Measurements from ENCODE around the gene MYO15B. TPM values are rescaled to one million over a fixed set of nuclear protein-coding genes. Genes with fewer than 3 reads are reported as not detected.

Gene MYO15B
- total and polyA plus RNA-seq, 2 donors (not counting 1 experiment from before 2014, with no cell fraction given) = 452 to 1,019 TPM

GRCh38 chr17:75603123-75603522 lies 15.5 kb downstream of the MYO15B start:
- intact Hi-C loops (cut with micrococcal nuclease) = no loop called here
- ATAC-seq (ENCODE audit: low read depth) (no peak), DNase-seq (no peak)
- Mint-ChIP-seq H3K27ac (no peak overlapping the region), H3K9me3 (ENCODE audit: insufficient read depth) (no peaks in the 10 kb centered on the region), H3K4me3 (no peak overlapping the region), H3K4me1 (no peaks in the 10 kb centered on the region), H3K27me3 (no peaks in the 10 kb centered on the region)
- H2AFZ ChIP-seq (ENCODE audit: insufficient read depth, low read depth, low read length, poor library complexity, severe bottlenecking) = no peak overlapping the region
- 78% methylated on average over 8 of the region's 9 CpGs for WGBS (ENCODE audit: insufficient coverage)
- no peak overlapping the region for H3K4me3 ChIP-seq (ENCODE audit: control extremely low read depth in 1 of 5, extremely low read depth in 1 of 5, insufficient read depth in 1 of 5, low read depth in 2 of 5, low read length in 4 of 5)
- POLR2A ChIA-PET = no interaction called here
- H3K4me1 ChIP-seq (ENCODE audit: control insufficient read depth in 2 of 2, insufficient read depth in 2 of 2, low read length in 2 of 2) = no peaks in the 10 kb centered on the region
- H3K79me2 ChIP-seq (ENCODE audit: control insufficient read depth, insufficient read depth, low read length) = no peaks in the 10 kb centered on the region
- H4K20me1 ChIP-seq (ENCODE audit: control insufficient read depth, insufficient read depth, low read length, poor library complexity, severe bottlenecking) = no peaks in the 10 kb centered on the region
- CTCF ChIA-PET = interaction anchor here (1.9 to 6.9 kb wide), 2 partner anchors 145 to 150 kb away, joined by 9 to 53 read pairs; no protein-coding TSS in a partner anchor
- H3K36me3 ChIP-seq (replicated peaks in 1 of 2; ENCODE audit: control extremely low read depth in 1 of 2, control insufficient read depth in 1 of 2, extremely low read depth in 1 of 2, insufficient read depth in 2 of 2, low read length in 1 of 2) = peaks cover 0 to 2% of the 10 kb centered on the region in 2 experiments
- TF ChIP-seq EZH2 (IDR thresholded peaks at IDR 0.05; ENCODE audit: borderline replicate concordance, insufficient read depth, low read depth, low read length, poor library complexity, severe bottlenecking) = no peak
- TF ChIP-seq, protein P1, sequence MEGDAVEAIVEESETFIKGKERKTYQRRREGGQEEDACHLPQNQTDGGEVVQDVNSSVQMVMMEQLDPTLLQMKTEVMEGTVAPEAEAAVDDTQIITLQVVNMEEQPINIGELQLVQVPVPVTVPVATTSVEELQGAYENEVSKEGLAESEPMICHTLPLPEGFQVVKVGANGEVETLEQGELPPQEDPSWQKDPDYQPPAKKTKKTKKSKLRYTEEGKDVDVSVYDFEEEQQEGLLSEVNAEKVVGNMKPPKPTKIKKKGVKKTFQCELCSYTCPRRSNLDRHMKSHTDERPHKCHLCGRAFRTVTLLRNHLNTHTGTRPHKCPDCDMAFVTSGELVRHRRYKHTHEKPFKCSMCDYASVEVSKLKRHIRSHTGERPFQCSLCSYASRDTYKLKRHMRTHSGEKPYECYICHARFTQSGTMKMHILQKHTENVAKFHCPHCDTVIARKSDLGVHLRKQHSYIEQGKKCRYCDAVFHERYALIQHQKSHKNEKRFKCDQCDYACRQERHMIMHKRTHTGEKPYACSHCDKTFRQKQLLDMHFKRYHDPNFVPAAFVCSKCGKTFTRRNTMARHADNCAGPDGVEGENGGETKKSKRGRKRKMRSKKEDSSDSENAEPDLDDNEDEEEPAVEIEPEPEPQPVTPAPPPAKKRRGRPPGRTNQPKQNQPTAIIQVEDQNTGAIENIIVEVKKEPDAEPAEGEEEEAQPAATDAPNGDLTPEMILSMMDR (IDR thresholded peaks at IDR 0.05) = no peak
- no peaks in the 10 kb centered on the region for H3K9me3 ChIP-seq (ENCODE audit: control extremely low read depth in 1 of 3, control insufficient read depth in 2 of 3, insufficient read depth in 1 of 3, low read length in 2 of 3)
- H3K27ac ChIP-seq (ENCODE audit: low read length in 2 of 2) = no peak overlapping the region
- no peak overlapping the region for H3K4me2 ChIP-seq (replicated peaks; ENCODE audit: low read depth, low read length, poor library complexity, severe bottlenecking)
- no peaks in the 10 kb centered on the region for H3K27me3 ChIP-seq (replicated peaks in 1 of 4; ENCODE audit: control extremely low read depth in 1 of 4, control insufficient read depth in 3 of 4, insufficient read depth in 4 of 4, low read length in 3 of 4)
- H3K9ac ChIP-seq (ENCODE audit: low read length) = no peak overlapping the region

GRCh38 chr17:75604034-75604695 lies 16.6 kb downstream of the MYO15B start:
- no peak overlapping the region for H3K27ac ChIP-seq (ENCODE audit: low read length in 2 of 2)
- no peaks in the 10 kb centered on the region for H3K9me3 ChIP-seq (ENCODE audit: control extremely low read depth in 1 of 3, control insufficient read depth in 2 of 3, insufficient read depth in 1 of 3, low read length in 2 of 3)
- ATAC-seq (ENCODE audit: low read depth) (no peak), DNase-seq (no peak)
- no peak overlapping the region for H3K4me3 ChIP-seq (ENCODE audit: control extremely low read depth in 1 of 5, extremely low read depth in 1 of 5, insufficient read depth in 1 of 5, low read depth in 2 of 5, low read length in 4 of 5)
- no peak overlapping the region for H2AFZ ChIP-seq (ENCODE audit: insufficient read depth, low read depth, low read length, poor library complexity, severe bottlenecking)
- no peaks in the 10 kb centered on the region for H3K4me1 ChIP-seq (ENCODE audit: control insufficient read depth in 2 of 2, insufficient read depth in 2 of 2, low read length in 2 of 2)
- ChIA-PET POLR2A (no interaction called here), CTCF (interaction anchor here (0.9 to 6.9 kb wide), 2 partner anchors 29 to 144 kb away, joined by 4 to 53 read pairs; partner anchors contain the start of gene SMIM5)
- WGBS (ENCODE audit: insufficient coverage) = 92% methylated on average over 9 of the region's 12 CpGs
- Mint-ChIP-seq H3K27ac (no peak overlapping the region), H3K4me3 (no peak overlapping the region), H3K4me1 (no peaks in the 10 kb centered on the region), H3K27me3 (no peaks in the 10 kb centered on the region), H3K9me3 (ENCODE audit: insufficient read depth) (no peaks in the 10 kb centered on the region)
- H3K79me2 ChIP-seq (ENCODE audit: control insufficient read depth, insufficient read depth, low read length) = no peaks in the 10 kb centered on the region
- intact Hi-C loops (cut with micrococcal nuclease) = no loop called here
- H3K9ac ChIP-seq (ENCODE audit: low read length) = no peak overlapping the region
- H3K27me3 ChIP-seq (replicated peaks in 1 of 4; ENCODE audit: control extremely low read depth in 1 of 4, control insufficient read depth in 3 of 4, insufficient read depth in 4 of 4, low read length in 3 of 4) = no peaks in the 10 kb centered on the region
- TF ChIP-seq, protein P1 (IDR thresholded peaks at IDR 0.05) = no peak
- no peak for TF ChIP-seq EZH2 (IDR thresholded peaks at IDR 0.05; ENCODE audit: borderline replicate concordance, insufficient read depth, low read depth, low read length, poor library complexity, severe bottlenecking)
- no peaks in the 10 kb centered on the region for H4K20me1 ChIP-seq (ENCODE audit: control insufficient read depth, insufficient read depth, low read length, poor library complexity, severe bottlenecking)
- no peak overlapping the region for H3K4me2 ChIP-seq (replicated peaks; ENCODE audit: low read depth, low read length, poor library complexity, severe bottlenecking)
- H3K36me3 ChIP-seq (replicated peaks in 1 of 2; ENCODE audit: control extremely low read depth in 1 of 2, control insufficient read depth in 1 of 2, extremely low read depth in 1 of 2, insufficient read depth in 2 of 2, low read length in 1 of 2) = peaks cover 0 to 2% of the 10 kb centered on the region in 2 experiments
